ENCODE results near the gene PLET1.

Gene PLET1

DNA sequence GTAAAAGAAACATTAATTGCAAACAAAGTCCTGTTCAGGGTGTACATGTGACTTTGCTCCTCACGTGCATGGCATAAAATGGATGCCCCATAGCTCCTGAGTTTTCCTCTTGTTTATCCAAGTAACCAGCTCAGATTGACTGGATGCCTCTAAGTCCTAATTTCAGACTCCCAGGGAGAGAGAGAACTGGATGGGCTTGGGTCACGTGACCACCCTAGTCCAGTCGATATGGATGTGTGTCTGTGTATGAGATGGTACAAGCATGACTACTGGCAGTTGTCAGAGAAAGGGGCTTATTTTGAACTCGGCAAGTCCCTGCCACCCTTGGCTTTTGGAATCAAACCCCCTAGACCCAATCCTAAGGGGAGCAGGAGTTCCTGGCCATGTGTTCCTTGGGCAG is 35.4 kb upstream of the PLET1 start:
- Histone ChIP-seq H3K27me3 (replicated peaks; ENCODE audit: control insufficient read depth, insufficient read depth, low read length) (no peaks in the 10 kb centered on the region; the same call in 1 of the 2 replicates), H3K36me3 (ENCODE audit: control insufficient read depth, insufficient read depth, low read length) (no peaks in the 10 kb centered on the region), H3K4me3 (replicated peaks; ENCODE audit: low read depth, low read length) (no peak overlapping the region)
- TF ChIP-seq, protein P1, sequence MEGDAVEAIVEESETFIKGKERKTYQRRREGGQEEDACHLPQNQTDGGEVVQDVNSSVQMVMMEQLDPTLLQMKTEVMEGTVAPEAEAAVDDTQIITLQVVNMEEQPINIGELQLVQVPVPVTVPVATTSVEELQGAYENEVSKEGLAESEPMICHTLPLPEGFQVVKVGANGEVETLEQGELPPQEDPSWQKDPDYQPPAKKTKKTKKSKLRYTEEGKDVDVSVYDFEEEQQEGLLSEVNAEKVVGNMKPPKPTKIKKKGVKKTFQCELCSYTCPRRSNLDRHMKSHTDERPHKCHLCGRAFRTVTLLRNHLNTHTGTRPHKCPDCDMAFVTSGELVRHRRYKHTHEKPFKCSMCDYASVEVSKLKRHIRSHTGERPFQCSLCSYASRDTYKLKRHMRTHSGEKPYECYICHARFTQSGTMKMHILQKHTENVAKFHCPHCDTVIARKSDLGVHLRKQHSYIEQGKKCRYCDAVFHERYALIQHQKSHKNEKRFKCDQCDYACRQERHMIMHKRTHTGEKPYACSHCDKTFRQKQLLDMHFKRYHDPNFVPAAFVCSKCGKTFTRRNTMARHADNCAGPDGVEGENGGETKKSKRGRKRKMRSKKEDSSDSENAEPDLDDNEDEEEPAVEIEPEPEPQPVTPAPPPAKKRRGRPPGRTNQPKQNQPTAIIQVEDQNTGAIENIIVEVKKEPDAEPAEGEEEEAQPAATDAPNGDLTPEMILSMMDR (IDR thresholded peaks at IDR 0.05; ENCODE audit: insufficient read depth, low read length, poor library complexity, severe bottlenecking) = no peak
- no peak for DNase-seq (ENCODE audit: extremely low read depth, insufficient read length)

DNA sequence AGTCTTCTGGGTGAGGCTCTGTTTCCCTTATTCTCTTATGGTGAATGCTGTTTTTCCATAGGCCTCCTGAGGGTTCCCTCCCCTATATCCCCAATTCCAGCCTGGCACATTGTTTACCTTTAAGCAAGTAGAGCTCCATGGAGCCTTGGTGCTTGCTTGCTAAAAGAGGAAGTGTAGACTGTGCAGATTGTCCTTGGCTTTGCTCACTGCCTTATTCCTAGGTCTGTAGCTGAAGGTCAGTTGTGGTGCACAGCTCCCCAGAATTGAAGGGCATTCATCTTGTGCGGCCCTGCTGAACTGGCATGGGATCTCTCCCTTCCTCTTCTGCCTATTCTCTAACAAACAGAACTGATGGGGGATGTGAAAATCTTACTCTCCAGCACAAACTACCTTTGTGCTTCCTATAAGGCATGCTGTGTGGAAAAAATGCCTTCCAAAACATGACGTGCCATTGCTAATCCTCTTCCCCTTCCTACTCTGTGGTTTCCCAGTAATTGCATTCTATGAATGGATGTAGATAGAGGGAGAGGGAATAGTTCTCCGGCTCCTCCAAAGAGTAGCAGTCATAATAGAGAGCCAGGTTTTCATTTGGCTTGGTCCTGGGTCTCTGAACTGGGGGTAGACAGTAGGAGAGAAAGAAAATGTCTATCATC is 34.2 kb upstream of the PLET1 start:
- H3K4me3 ChIP-seq (replicated peaks; ENCODE audit: low read depth, low read length) = no peak overlapping the region
- TF ChIP-seq, protein P1 (IDR thresholded peaks at IDR 0.05; ENCODE audit: insufficient read depth, low read length, poor library complexity, severe bottlenecking) = no peak
- no peaks in the 10 kb centered on the region; the same call in 1 of the 2 replicates for H3K27me3 ChIP-seq (replicated peaks; ENCODE audit: control insufficient read depth, insufficient read depth, low read length)
- no peaks in the 10 kb centered on the region for H3K36me3 ChIP-seq (ENCODE audit: control insufficient read depth, insufficient read depth, low read length)
- no peak for DNase-seq (ENCODE audit: extremely low read depth, insufficient read length)

DNA sequence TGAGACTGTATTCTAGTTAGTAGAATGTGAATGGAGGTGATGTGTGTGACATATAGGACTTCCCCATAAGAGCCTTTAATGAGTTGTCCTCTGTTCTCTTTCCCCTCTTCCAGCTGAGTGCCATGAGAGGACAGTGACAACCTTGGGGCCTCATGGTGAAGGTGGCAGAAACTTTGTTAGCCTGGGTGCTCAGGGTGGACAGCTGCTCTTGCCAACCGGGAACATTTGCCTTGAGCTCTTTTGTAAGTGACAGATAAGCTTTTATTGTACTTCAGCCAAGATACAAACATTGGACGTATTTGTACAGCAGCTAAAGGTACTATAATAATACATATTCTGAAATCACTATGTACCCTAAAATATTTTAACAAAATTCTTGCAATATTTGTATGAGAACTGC is 33.0 kb upstream of the PLET1 start:
- no peaks in the 10 kb centered on the region for H3K36me3 ChIP-seq (ENCODE audit: control insufficient read depth, insufficient read depth, low read length)

DNA sequence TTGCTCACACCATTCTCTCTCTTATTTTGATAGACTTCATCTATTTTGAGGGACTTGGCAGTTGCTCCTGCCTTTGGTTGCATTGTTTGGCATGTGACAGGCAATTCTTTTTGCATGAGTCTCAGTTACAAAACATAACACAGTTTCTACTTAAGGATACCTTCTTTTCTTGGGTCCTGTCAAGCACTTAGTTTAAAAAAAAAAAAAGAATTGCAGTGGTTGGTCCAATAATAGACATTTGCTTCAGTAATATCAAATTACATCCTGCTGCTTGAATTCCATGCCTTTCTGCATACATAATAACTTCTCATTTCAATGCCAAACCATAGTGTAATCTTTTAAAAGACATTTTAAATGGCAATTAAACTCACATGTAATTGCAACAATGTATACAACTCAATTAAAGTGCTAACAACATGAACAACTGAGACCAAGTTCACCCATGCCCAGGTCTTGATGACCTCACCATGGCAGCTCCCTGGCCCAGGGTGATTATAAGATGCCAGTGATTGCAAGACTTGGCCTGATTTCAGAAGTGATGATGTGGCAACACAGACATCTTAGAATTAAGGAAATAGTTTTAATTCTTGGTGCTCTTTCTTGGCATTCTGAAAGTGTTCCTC is 32.2 kb upstream of the PLET1 start:
- H3K36me3 ChIP-seq (ENCODE audit: control insufficient read depth, insufficient read depth, low read length) = no peaks in the 10 kb centered on the region
- TF ChIP-seq, protein P1 (IDR thresholded peaks at IDR 0.05; ENCODE audit: insufficient read depth, low read length, poor library complexity, severe bottlenecking) = no peak
- no peak overlapping the region for H3K4me3 ChIP-seq (replicated peaks; ENCODE audit: low read depth, low read length)
- DNase-seq (ENCODE audit: extremely low read depth, insufficient read length) = no peak
- H3K27me3 ChIP-seq (replicated peaks; ENCODE audit: control insufficient read depth, insufficient read depth, low read length) = no peaks in the 10 kb centered on the region

More for the DNA sequence above, 33.0 kb upstream of the PLET1 start:
- Histone ChIP-seq H3K27me3 (replicated peaks; ENCODE audit: control insufficient read depth, insufficient read depth, low read length) (no peaks in the 10 kb centered on the region), H3K4me3 (replicated peaks; ENCODE audit: low read depth, low read length) (no peak overlapping the region)
- DNase-seq (ENCODE audit: extremely low read depth, insufficient read length) = no peak
- TF ChIP-seq, protein P1 (IDR thresholded peaks at IDR 0.05; ENCODE audit: insufficient read depth, low read length, poor library complexity, severe bottlenecking) = no peak

DNA sequence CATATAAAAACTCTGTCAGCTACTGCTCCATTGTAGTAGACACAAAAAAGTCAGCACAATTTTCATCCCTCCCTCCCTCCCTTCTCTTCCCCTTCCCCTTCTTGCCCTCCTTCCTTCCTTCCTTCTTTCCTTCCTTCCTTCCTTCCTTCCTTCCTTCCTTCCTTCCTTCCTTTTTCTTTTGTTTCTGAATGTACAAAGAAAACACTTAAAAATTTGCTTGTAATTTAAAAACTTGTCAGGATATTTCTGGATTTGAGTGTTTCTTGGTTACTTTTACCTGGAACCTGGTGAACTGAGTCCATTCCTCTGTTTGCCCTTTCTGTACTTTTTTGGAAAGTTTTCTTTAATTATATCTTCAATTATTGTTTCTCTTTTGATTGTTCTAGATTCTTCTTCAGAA is 31.5 kb upstream of the PLET1 start:
- H3K4me3 ChIP-seq (replicated peaks; ENCODE audit: low read depth, low read length) = no peak overlapping the region
- no peak for DNase-seq (ENCODE audit: extremely low read depth, insufficient read length)
- H3K27me3 ChIP-seq (replicated peaks; ENCODE audit: control insufficient read depth, insufficient read depth, low read length) = no peaks in the 10 kb centered on the region
- TF ChIP-seq, protein P1 (IDR thresholded peaks at IDR 0.05; ENCODE audit: insufficient read depth, low read length, poor library complexity, severe bottlenecking) = no peak
- no peaks in the 10 kb centered on the region for H3K36me3 ChIP-seq (ENCODE audit: control insufficient read depth, insufficient read depth, low read length)
